OCI-LY3 (cell line): ENCODE data around the gene NAA16.
"Not testable (repeated sequence)": the region's sequence is repeated elsewhere in the genome, so short reads cannot be mapped to it uniquely, and the experiment has no call there.

ENCODE experiments used
- EZH2phosphoT487 ChIP-seq: fragments of 200-600 bp; shearing (Covaris generic); IDR thresholded peaks from 2 replicates; pipeline ENCODE4 v1.6.1; 2018; ENCODE audit warnings: antibody characterized with exemption, mixed run types, low read depth
- TF ChIP-seq, protein P1 (sequence below): fragments of 200-600, 300-600 bp; sonication (generic); IDR thresholded peaks from 2 replicates; pipeline ENCODE4 v1.5.1; 2014; ENCODE audit warnings: antibody characterized with exemption, low read length, low read depth

DNA sequence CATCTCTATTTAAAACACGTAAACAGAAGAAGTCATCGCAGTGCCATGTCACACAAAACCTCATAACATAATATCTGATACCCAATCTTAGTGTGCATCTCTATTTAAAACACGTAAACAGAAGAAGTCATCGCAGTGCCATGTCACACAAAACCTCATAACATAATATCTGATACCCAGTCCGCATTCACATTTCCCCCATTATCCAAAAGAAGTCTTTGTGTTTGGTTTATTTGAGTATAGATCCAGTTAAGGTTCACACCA, 45.2 kb downstream of the NAA16 start:
- TF ChIP-seq, protein P1, sequence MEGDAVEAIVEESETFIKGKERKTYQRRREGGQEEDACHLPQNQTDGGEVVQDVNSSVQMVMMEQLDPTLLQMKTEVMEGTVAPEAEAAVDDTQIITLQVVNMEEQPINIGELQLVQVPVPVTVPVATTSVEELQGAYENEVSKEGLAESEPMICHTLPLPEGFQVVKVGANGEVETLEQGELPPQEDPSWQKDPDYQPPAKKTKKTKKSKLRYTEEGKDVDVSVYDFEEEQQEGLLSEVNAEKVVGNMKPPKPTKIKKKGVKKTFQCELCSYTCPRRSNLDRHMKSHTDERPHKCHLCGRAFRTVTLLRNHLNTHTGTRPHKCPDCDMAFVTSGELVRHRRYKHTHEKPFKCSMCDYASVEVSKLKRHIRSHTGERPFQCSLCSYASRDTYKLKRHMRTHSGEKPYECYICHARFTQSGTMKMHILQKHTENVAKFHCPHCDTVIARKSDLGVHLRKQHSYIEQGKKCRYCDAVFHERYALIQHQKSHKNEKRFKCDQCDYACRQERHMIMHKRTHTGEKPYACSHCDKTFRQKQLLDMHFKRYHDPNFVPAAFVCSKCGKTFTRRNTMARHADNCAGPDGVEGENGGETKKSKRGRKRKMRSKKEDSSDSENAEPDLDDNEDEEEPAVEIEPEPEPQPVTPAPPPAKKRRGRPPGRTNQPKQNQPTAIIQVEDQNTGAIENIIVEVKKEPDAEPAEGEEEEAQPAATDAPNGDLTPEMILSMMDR: not testable (repeated sequence)
- not testable (repeated sequence) for TF ChIP-seq EZH2phosphoT487
